Measurements from ENCODE around the gene PCDH12. TPM values are rescaled to one million over a fixed set of nuclear protein-coding genes. Genes with fewer than 3 reads are reported as not detected.

PCDH12 gene
- polyA plus RNA-seq, 3 donors: 0.20 to 1.2 (median 0.90) TPM

GRCh38 chr5:141989720-141990119, 31.7 kb upstream of the PCDH12 start:
- Histone ChIP-seq H4K20me1 (ENCODE audit: insufficient read depth, low read length) (peaks cover 6% of the 10 kb centered on the region), H3K27ac (ENCODE audit: low read depth in 1 of 2, low read length in 2 of 2) (no peak overlapping the region), H3K4me1 (ENCODE audit: control insufficient read depth in 1 of 2, insufficient read depth in 2 of 2, low read length in 2 of 2) (no peaks in the 10 kb centered on the region), H3K9ac (ENCODE audit: insufficient read depth, low read length, poor library complexity, severe bottlenecking) (no peak overlapping the region), H3K36me3 (replicated peaks in 1 of 2; ENCODE audit: control insufficient read depth in 1 of 2, insufficient read depth in 2 of 2, low read length in 2 of 2) (peaks cover 68 to 88% of the 10 kb centered on the region in 2 donors), H2AFZ (ENCODE audit: insufficient read depth, low read depth, low read length, poor library complexity, severe bottlenecking) (no peak overlapping the region), H3K9me3 (replicated peaks in 1 of 2; ENCODE audit: control insufficient read depth in 1 of 2, insufficient read depth in 1 of 2, low read length in 2 of 2) (no peaks in the 10 kb centered on the region), H3K27me3 (ENCODE audit: control insufficient read depth in 2 of 2, insufficient read depth in 2 of 2, low read length in 2 of 2) (no peaks in the 10 kb centered on the region), H3K4me3 (replicated peaks in 1 of 3; ENCODE audit: low read depth in 2 of 3, low read length in 3 of 3) (no peak overlapping the region), H3K4me2 (replicated peaks; ENCODE audit: extremely low read depth, low read length, poor library complexity, severe bottlenecking) (no peak overlapping the region), H3K79me2 (ENCODE audit: insufficient read depth, low read length) (no peaks in the 10 kb centered on the region)
- no peak for TF ChIP-seq CTCF (IDR thresholded peaks at IDR 0.05)
- no peak for DNase-seq
- no peak overlapping the region for H3K4me3 Mint-ChIP-seq
- intact Hi-C loops (cut with micrococcal nuclease): no loop called here
- peaks cover 64 to 76% of the 10 kb centered on the region in 2 donors for H3K36me3 Mint-ChIP-seq
- no peaks in the 10 kb centered on the region for H3K9me3 Mint-ChIP-seq
- H3K4me1 Mint-ChIP-seq: no peaks in the 10 kb centered on the region
- H3K27me3 Mint-ChIP-seq (ENCODE audit: low read depth in 3 of 3): no peaks in the 10 kb centered on the region
- no peak overlapping the region for H3K27ac Mint-ChIP-seq
- no CpG with 5 or more reads among the region's 1 CpG for WGBS (ENCODE audit: insufficient coverage)

- Mint-ChIP-seq H3K27ac (peak overlapping the region in 1 of 7 donors; percentile 4), H3K9me3 (no peaks in the 10 kb centered on the region), H3K27me3 (ENCODE audit: low read depth in 3 of 3) (no peaks in the 10 kb centered on the region), H3K4me1 (no peaks in the 10 kb centered on the region), H3K4me3 (no peak overlapping the region), H3K36me3 (peaks cover 69 to 84% of the 10 kb centered on the region in 2 donors)
- H3K36me3 ChIP-seq (replicated peaks in 1 of 2; ENCODE audit: control insufficient read depth in 1 of 2, insufficient read depth in 2 of 2, low read length in 2 of 2): peaks cover 83 to 94% of the 10 kb centered on the region in 2 donors
- no peak for TF ChIP-seq CTCF (IDR thresholded peaks at IDR 0.05)
- no peak overlapping the region for H3K4me2 ChIP-seq (replicated peaks; ENCODE audit: extremely low read depth, low read length, poor library complexity, severe bottlenecking)
- DNase-seq: no peak
- no peaks in the 10 kb centered on the region for H3K9me3 ChIP-seq (replicated peaks in 1 of 2; ENCODE audit: control insufficient read depth in 1 of 2, insufficient read depth in 1 of 2, low read length in 2 of 2)
- H3K27ac ChIP-seq (ENCODE audit: low read depth in 1 of 2, low read length in 2 of 2): no peak overlapping the region
- H3K79me2 ChIP-seq (ENCODE audit: insufficient read depth, low read length): no peaks in the 10 kb centered on the region
- no peak overlapping the region for H2AFZ ChIP-seq (ENCODE audit: insufficient read depth, low read depth, low read length, poor library complexity, severe bottlenecking)
- H3K4me3 ChIP-seq (replicated peaks in 1 of 3; ENCODE audit: low read depth in 2 of 3, low read length in 3 of 3): no peak overlapping the region
- H3K9ac ChIP-seq (ENCODE audit: insufficient read depth, low read length, poor library complexity, severe bottlenecking): no peak overlapping the region
- no peaks in the 10 kb centered on the region for H3K27me3 ChIP-seq (ENCODE audit: control insufficient read depth in 2 of 2, insufficient read depth in 2 of 2, low read length in 2 of 2)
- intact Hi-C loops (cut with micrococcal nuclease): no loop called here
- no peaks in the 10 kb centered on the region for H4K20me1 ChIP-seq (ENCODE audit: insufficient read depth, low read length)
- no peaks in the 10 kb centered on the region for H3K4me1 ChIP-seq (ENCODE audit: control insufficient read depth in 1 of 2, insufficient read depth in 2 of 2, low read length in 2 of 2)
These were observed 28.1 kb upstream of the PCDH12 start for GRCh38 chr5:141986072-141986471.

All from CD14-positive monocyte (primary cell).